Ovary (tissue), 3 donors: ENCODE data around the gene CSF1R.

Experiments used
- CTCF ChIP-seq, 3 donors: fragments of 450-650 bp in 2 of 3; fragments of 200-600 bp in 1 of 3; IDR thresholded peaks; one replicate each; pipeline versions ENCODE4 v1.5.1 to v1.8.0; 2016 to 2022; ENCODE audit warnings: antibody characterized with exemption in 3 of 3, mild to moderate bottlenecking in 1 of 3
- EP300 ChIP-seq: sonication (generic); formaldehyde crosslinking; IDR thresholded peaks from one replicate; pipeline ENCODE4 v1.6.1; 2017; ENCODE audit warnings: antibody characterized with exemption
- POLR2A ChIP-seq: fragments of 450-650 bp; IDR thresholded peaks from one replicate; pipeline ENCODE4 v1.6.1; 2017; ENCODE audit warnings: antibody characterized with exemption, mild to moderate bottlenecking, moderate library complexity
- donor health status: DM: no; HTN: no; CAD: no.

- TF ChIP-seq CTCF (IDR thresholded peaks at IDR 0.05) (no peak), EP300 (no peak), POLR2A (no peak)
Measured at GRCh38 chr5:150055326-150056074, 30.9 kb downstream of the CSF1R start.
